ENCODE results near the gene OSBPL2.

OSBPL2 gene

DNA sequence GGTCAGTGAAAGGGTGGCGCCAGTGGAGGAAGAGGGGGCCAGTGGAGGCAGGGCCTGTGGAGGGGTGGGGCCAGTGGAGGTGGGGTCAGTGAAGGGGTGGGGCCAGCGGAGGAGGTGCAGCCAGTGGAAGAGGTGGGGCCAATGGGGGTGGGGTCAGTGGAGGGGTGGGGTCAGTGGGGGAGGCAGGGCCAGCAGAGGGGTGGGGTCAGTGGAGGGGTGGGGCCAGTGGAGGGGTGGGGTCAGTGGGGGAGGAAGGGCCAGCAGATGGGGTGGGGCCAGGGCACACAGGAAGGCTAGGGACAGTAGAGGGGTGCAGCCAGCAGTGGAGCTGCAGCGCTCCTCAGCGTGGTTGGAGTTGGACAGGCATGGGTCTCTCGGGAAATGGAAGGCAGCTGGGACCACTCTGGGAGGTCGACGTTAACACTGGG is 83.2 kb downstream of the OSBPL2 start:
- no peaks in the 10 kb centered on the region for H3K27me3 ChIP-seq (replicated peaks; ENCODE audit: control insufficient read depth, insufficient read depth, low read length)
- TF ChIP-seq CTCF (IDR thresholded peaks at IDR 0.05; ENCODE audit: insufficient read depth, low read length, poor library complexity, severe bottlenecking): no peak
- no peak overlapping the region for H3K4me3 ChIP-seq (replicated peaks; ENCODE audit: low read depth, low read length)
- DNase-seq (ENCODE audit: extremely low read depth, insufficient read length): no peak
- H3K36me3 ChIP-seq (ENCODE audit: control insufficient read depth, insufficient read depth, low read length): no peaks in the 10 kb centered on the region

DNA sequence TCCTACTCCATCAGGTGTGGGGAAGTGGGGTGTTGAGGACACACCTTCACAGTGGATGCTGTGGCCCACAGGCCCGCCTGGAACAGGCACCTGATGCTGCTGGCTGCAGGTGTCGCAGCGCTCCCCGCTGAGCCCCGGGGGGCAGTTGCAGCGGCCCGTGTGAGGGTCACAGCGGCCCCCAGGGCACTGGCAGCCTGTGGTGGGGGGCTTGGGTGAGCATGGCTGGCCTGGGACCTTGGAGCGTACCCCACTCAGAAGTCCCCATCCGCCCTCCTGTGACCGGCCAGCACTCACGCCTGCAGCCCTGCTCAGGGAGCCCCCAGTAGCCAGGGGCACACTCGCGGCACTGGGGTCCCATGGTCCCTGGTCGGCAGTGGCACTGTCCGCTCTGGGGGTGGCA is 83.7 kb downstream of the OSBPL2 start:
- no peak overlapping the region for H3K4me3 ChIP-seq (replicated peaks; ENCODE audit: low read depth, low read length)
- H3K27me3 ChIP-seq (replicated peaks; ENCODE audit: control insufficient read depth, insufficient read depth, low read length): no peaks in the 10 kb centered on the region
- no peak for DNase-seq (ENCODE audit: extremely low read depth, insufficient read length)
- no peak for TF ChIP-seq CTCF (IDR thresholded peaks at IDR 0.05; ENCODE audit: insufficient read depth, low read length, poor library complexity, severe bottlenecking)
- no peaks in the 10 kb centered on the region for H3K36me3 ChIP-seq (ENCODE audit: control insufficient read depth, insufficient read depth, low read length)

DNA sequence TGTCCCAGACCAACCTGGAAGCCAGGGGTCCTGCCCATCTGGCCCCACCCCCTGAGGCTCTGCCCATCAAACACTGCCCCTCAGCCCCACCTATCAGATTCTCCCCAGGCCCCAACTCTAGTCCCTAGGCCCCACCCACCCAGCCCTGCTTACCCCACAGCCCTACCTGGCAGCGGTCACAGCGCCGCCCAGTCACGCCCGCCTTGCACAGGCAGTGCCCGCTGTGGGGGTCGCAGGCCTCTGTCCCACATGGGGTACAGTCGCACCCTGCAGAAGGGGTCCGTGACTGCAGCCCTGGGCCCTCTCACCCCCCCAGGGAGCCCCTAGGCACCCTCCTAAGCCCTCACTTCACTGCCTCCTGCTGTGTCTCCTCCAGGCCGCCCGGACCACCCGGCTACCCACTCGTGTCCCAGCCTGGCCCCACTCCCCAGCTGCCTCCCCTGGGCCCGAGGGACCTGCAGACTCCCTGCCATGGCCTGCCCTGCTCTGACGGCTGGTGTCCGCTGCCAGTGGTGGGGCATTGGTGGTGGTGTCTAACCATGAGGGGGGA is 84.2 kb downstream of the OSBPL2 start:
- TF ChIP-seq CTCF (IDR thresholded peaks at IDR 0.05; ENCODE audit: insufficient read depth, low read length, poor library complexity, severe bottlenecking): no peak
- DNase-seq (ENCODE audit: extremely low read depth, insufficient read length): no peak
- no peaks in the 10 kb centered on the region for H3K36me3 ChIP-seq (ENCODE audit: control insufficient read depth, insufficient read depth, low read length)
- H3K4me3 ChIP-seq (replicated peaks; ENCODE audit: low read depth, low read length): no peak overlapping the region
- H3K27me3 ChIP-seq (replicated peaks; ENCODE audit: control insufficient read depth, insufficient read depth, low read length): no peaks in the 10 kb centered on the region

- Histone ChIP-seq H3K36me3 (ENCODE audit: control insufficient read depth, insufficient read depth, low read length) (no peaks in the 10 kb centered on the region), H3K27me3 (replicated peaks; ENCODE audit: control insufficient read depth, insufficient read depth, low read length) (no peaks in the 10 kb centered on the region), H3K4me3 (replicated peaks; ENCODE audit: low read depth, low read length) (no peak overlapping the region)
- no peak for TF ChIP-seq CTCF (IDR thresholded peaks at IDR 0.05; ENCODE audit: insufficient read depth, low read length, poor library complexity, severe bottlenecking)
- DNase-seq (ENCODE audit: extremely low read depth, insufficient read length): no peak
These were observed 85.0 kb downstream of the OSBPL2 start for GRCh38 chr20:62323146-62323979.

- no peak overlapping the region for H3K4me3 ChIP-seq (replicated peaks; ENCODE audit: low read depth, low read length)
- DNase-seq (ENCODE audit: extremely low read depth, insufficient read length): no peak
- no peak for TF ChIP-seq CTCF (IDR thresholded peaks at IDR 0.05; ENCODE audit: insufficient read depth, low read length, poor library complexity, severe bottlenecking)
- no peaks in the 10 kb centered on the region for H3K27me3 ChIP-seq (replicated peaks; ENCODE audit: control insufficient read depth, insufficient read depth, low read length)
- H3K36me3 ChIP-seq (ENCODE audit: control insufficient read depth, insufficient read depth, low read length): no peaks in the 10 kb centered on the region
These were observed 85.9 kb downstream of the OSBPL2 start for GRCh38 chr20:62323980-62324906.

Measured in GM06990 (cell line).